HFFc6 (cell line): Measurements from ENCODE around the gene RNPEPL1. TPM values are rescaled to one million over a fixed set of nuclear protein-coding genes. Genes with fewer than 3 reads are reported as not detected.

ENCODE experiments used
- DNase-seq: peaks from one replicate; pipeline ENCODE4 v3.0.0-alpha.2; 2018
- H3K27ac Mint-ChIP-seq: 2 replicates; pipeline ENCODE4 v1.8.0; 2020; ENCODE audit warnings: mild to moderate bottlenecking, mixed read lengths
- H3K27me3 Mint-ChIP-seq: 2 replicates; pipeline ENCODE4 v1.8.0; 2021; ENCODE audit warnings: mild to moderate bottlenecking, moderate library complexity, mixed read lengths; ENCODE audit not compliant: insufficient read depth
- H3K36me3 Mint-ChIP-seq: 2 replicates; pipeline ENCODE4 v1.8.0; 2021; ENCODE audit warnings: low read depth, mixed read lengths
- H3K4me1 Mint-ChIP-seq: 2 replicates; pipeline ENCODE4 v1.8.0; 2020; ENCODE audit warnings: low read depth, mixed read lengths
- H3K4me3 Mint-ChIP-seq: 2 replicates; pipeline ENCODE4 v1.8.0; 2020; ENCODE audit warnings: mild to moderate bottlenecking, moderate library complexity, mixed read lengths
- H3K9me3 Mint-ChIP-seq: 2 replicates; pipeline ENCODE4 v1.8.0; 2020; ENCODE audit warnings: mild to moderate bottlenecking, mixed read lengths
- CTCF ChIP-seq: fragments of 200-600 bp; sonication (generic); IDR thresholded peaks from 2 replicates; pipeline ENCODE4 v1.5.0; 2021; ENCODE audit warnings: antibody characterized with exemption, mild to moderate bottlenecking
- total RNA-seq, 6 experiments: library from RNA; stranded (reverse); fragmentation: NEBNext Ultra II Directional; extraction: Animal tissue kit (Norgen Biotek cat#: 25700); gene quantifications; 2 replicates in 1 of 6; 3 replicates in 5 of 6; pipeline ENCODE4 v1.2.3, GENCODE V29; 2021

Gene RNPEPL1
- total RNA-seq, 6 experiments from 2014 or later: 36.9 to 48.5 (median 43.3) TPM

GRCh38 chr2:240603081-240603835, 35.0 kb downstream of the RNPEPL1 start:
- DNase-seq: no peak
- no peaks in the 10 kb centered on the region for H3K36me3 Mint-ChIP-seq
- peaks cover 9% of the 10 kb centered on the region for H3K27me3 Mint-ChIP-seq
- TF ChIP-seq CTCF: no peak
- H3K4me3 Mint-ChIP-seq: no peak overlapping the region
- H3K27ac Mint-ChIP-seq: no peak overlapping the region
- no peaks in the 10 kb centered on the region for H3K4me1 Mint-ChIP-seq
- no peaks in the 10 kb centered on the region for H3K9me3 Mint-ChIP-seq

- Mint-ChIP-seq H3K4me1 (no peaks in the 10 kb centered on the region), H3K27ac (no peak overlapping the region), H3K9me3 (no peaks in the 10 kb centered on the region), H3K27me3 (peaks cover 9% of the 10 kb centered on the region), H3K36me3 (no peaks in the 10 kb centered on the region), H3K4me3 (no peak overlapping the region)
- TF ChIP-seq CTCF: no peak
- no peak for DNase-seq
These were observed 35.6 kb downstream of the RNPEPL1 start for GRCh38 chr2:240603846-240604245.

GRCh38 chr2:240604291-240604938, 36.1 kb downstream of the RNPEPL1 start:
- Mint-ChIP-seq H3K27me3 (peaks cover 9% of the 10 kb centered on the region), H3K36me3 (no peaks in the 10 kb centered on the region), H3K9me3 (no peaks in the 10 kb centered on the region), H3K4me1 (no peaks in the 10 kb centered on the region), H3K27ac (no peak overlapping the region), H3K4me3 (no peak overlapping the region)
- peak; percentile 52 for DNase-seq
- TF ChIP-seq CTCF: peak; percentile 72

GRCh38 chr2:240604939-240605716, 36.8 kb downstream of the RNPEPL1 start:
- Mint-ChIP-seq H3K36me3 (no peaks in the 10 kb centered on the region), H3K4me3 (no peak overlapping the region), H3K27me3 (peaks cover 9% of the 10 kb centered on the region), H3K27ac (no peak overlapping the region), H3K9me3 (no peaks in the 10 kb centered on the region), H3K4me1 (no peaks in the 10 kb centered on the region)
- no peak for DNase-seq
- TF ChIP-seq CTCF: no peak

GRCh38 chr2:240605867-240606743, 37.8 kb downstream of the RNPEPL1 start:
- no peak overlapping the region for H3K27ac Mint-ChIP-seq
- no peaks in the 10 kb centered on the region for H3K36me3 Mint-ChIP-seq
- no peak overlapping the region for H3K4me3 Mint-ChIP-seq
- no peaks in the 10 kb centered on the region for H3K4me1 Mint-ChIP-seq
- TF ChIP-seq CTCF: no peak
- no peak for DNase-seq
- no peaks in the 10 kb centered on the region for H3K9me3 Mint-ChIP-seq
- H3K27me3 Mint-ChIP-seq: peaks cover 10% of the 10 kb centered on the region
